GM12878 (cell line): Measurements from ENCODE around the gene SCRN2.

Experiments
- DPF2 ChIP-seq: fragments of 450-650 bp; IDR thresholded peaks from 2 replicates; pipeline ENCODE4 v1.6.1; 2017; ENCODE audit warnings: mild to moderate bottlenecking
- EZH2 ChIP-seq: IDR thresholded peaks from 2 replicates; pipeline ENCODE4 v1.6.1; 2012; ENCODE audit warnings: low read depth, mild to moderate bottlenecking, control low read depth, inconsistent platforms, low read length, borderline replicate concordance; ENCODE audit not compliant: control insufficient read depth
- MTA2 ChIP-seq: fragments of 450-650 bp; IDR thresholded peaks from 2 replicates; pipeline ENCODE4 v1.6.1; 2016; ENCODE audit warnings: low read depth, mild to moderate bottlenecking, moderate library complexity
- MYC ChIP-seq: IDR thresholded peaks from 2 replicates; pipeline ENCODE4 v1.6.1; 2011; ENCODE audit warnings: mild to moderate bottlenecking, low read length, moderate library complexity, inconsistent platforms; ENCODE audit not compliant: insufficient read depth, insufficient replicate concordance, insufficient read length, severe bottlenecking
- NFIC ChIP-seq: IDR thresholded peaks from 2 replicates; pipeline ENCODE4 v1.6.1; 2012; ENCODE audit warnings: low read depth, mild to moderate bottlenecking, inconsistent platforms, low read length, moderate library complexity
- PAX8 ChIP-seq: fragments of 450-650 bp; IDR thresholded peaks from 2 replicates; pipeline ENCODE4 v1.6.1; 2017; ENCODE audit warnings: mild to moderate bottlenecking, moderate library complexity
- POLR2AphosphoS5 ChIP-seq: IDR thresholded peaks from 2 replicates; pipeline ENCODE4 v1.6.1; 2011; ENCODE audit warnings: mild to moderate bottlenecking, low read length, inconsistent platforms
- RFX5 ChIP-seq: IDR thresholded peaks from 2 replicates; pipeline ENCODE4 v1.6.1; 2011; ENCODE audit warnings: low read depth, low read length, improper control_type of control experiment
- TAF1 ChIP-seq: IDR thresholded peaks from 2 replicates; pipeline ENCODE4 v1.6.1; 2011; ENCODE audit warnings: mild to moderate bottlenecking, low read depth, low read length, borderline replicate concordance
- YY1 ChIP-seq: IDR thresholded peaks from 2 replicates; pipeline ENCODE4 v1.6.1; 2011; ENCODE audit warnings: low read depth, mild to moderate bottlenecking, low read length
- ZNF274 ChIP-seq: IDR thresholded peaks from one replicate; pipeline ENCODE4 v1.8.0; 2011; ENCODE audit not compliant: insufficient read length, insufficient read depth
- TF ChIP-seq, protein P1 (sequence below), 3 experiments: IDR thresholded peaks in 2 of 3; conservative IDR thresholded peaks in 1 of 3; 2 replicates each; pipeline ENCODE4 v1.5.1; 2011; ENCODE audit warnings: low read depth in 3 of 3, low read length in 3 of 3, mild to moderate bottlenecking in 3 of 3, control low read depth in 2 of 3, moderate library complexity in 2 of 3, inconsistent platforms in 1 of 3, mixed read lengths in 1 of 3; ENCODE audit not compliant: control insufficient read depth in 2 of 3, insufficient read depth in 1 of 3; ENCODE audit errors: extremely low read depth in 1 of 3
- TF ChIP-seq, protein P2 (sequence below): fragments of 450-650 bp; formaldehyde crosslinking; IDR thresholded peaks from 2 replicates; pipeline ENCODE4 v1.4.0; 2022; ENCODE audit warnings: mild to moderate bottlenecking, moderate library complexity

DNA sequence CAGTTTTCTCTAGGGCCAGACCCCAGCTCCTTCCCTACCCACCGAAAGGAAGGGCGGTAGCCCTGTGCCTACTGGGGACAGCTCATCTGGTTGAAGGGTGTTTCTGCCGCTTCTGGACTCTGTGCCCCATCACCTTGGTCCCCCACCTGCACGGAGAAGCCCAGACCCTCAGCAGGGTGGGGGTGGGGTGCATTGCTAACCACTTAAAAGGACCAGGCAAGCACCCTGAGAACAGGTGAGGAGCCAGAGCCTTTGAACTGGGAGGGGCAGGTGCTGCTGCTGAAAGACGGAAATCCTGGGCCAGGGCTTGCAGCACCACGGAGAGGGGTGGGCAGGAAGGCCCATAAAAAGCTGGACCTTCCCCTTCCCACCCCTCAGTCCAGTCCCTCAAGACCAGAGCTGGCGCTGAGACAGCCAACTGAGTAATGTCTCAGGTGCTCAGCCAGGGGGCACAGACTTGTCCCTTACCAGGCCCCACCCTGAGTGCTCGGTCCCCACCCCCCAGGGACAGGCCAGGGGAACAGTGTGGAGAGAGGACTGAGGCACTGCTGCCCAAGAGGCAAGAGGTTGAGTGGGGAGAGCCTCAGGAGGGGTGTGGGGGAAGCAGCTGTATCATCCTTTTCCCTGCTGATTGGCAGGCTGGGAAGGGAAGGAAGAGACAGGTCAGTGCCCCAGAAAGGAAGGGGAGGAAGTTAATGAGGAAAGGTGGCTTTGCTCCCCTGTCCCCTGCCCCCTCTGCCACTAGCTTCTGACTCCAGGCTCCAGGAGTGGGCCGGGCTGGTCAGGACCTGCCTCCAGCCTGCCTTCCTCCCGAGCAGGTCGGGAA, 44.0 kb upstream of the SCRN2 start:
- TF ChIP-seq, protein P1, sequence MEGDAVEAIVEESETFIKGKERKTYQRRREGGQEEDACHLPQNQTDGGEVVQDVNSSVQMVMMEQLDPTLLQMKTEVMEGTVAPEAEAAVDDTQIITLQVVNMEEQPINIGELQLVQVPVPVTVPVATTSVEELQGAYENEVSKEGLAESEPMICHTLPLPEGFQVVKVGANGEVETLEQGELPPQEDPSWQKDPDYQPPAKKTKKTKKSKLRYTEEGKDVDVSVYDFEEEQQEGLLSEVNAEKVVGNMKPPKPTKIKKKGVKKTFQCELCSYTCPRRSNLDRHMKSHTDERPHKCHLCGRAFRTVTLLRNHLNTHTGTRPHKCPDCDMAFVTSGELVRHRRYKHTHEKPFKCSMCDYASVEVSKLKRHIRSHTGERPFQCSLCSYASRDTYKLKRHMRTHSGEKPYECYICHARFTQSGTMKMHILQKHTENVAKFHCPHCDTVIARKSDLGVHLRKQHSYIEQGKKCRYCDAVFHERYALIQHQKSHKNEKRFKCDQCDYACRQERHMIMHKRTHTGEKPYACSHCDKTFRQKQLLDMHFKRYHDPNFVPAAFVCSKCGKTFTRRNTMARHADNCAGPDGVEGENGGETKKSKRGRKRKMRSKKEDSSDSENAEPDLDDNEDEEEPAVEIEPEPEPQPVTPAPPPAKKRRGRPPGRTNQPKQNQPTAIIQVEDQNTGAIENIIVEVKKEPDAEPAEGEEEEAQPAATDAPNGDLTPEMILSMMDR (IDR thresholded peaks at IDR 0.05 in 2 of 3, conservative IDR thresholded peaks at IDR 0.05 in 1 of 3; ENCODE audit: control insufficient read depth in 2 of 3, extremely low read depth in 1 of 3, insufficient read depth in 1 of 3, low read depth in 3 of 3, low read length in 3 of 3), result no peak
- no peak for TF ChIP-seq POLR2AphosphoS5
- TF ChIP-seq MYC, result no peak
- no peak for TF ChIP-seq ZNF274
- TF ChIP-seq MTA2, result no peak
- no peak for TF ChIP-seq PAX8
- TF ChIP-seq RFX5, result no peak
- TF ChIP-seq YY1, result no peak
- TF ChIP-seq, protein P2, sequence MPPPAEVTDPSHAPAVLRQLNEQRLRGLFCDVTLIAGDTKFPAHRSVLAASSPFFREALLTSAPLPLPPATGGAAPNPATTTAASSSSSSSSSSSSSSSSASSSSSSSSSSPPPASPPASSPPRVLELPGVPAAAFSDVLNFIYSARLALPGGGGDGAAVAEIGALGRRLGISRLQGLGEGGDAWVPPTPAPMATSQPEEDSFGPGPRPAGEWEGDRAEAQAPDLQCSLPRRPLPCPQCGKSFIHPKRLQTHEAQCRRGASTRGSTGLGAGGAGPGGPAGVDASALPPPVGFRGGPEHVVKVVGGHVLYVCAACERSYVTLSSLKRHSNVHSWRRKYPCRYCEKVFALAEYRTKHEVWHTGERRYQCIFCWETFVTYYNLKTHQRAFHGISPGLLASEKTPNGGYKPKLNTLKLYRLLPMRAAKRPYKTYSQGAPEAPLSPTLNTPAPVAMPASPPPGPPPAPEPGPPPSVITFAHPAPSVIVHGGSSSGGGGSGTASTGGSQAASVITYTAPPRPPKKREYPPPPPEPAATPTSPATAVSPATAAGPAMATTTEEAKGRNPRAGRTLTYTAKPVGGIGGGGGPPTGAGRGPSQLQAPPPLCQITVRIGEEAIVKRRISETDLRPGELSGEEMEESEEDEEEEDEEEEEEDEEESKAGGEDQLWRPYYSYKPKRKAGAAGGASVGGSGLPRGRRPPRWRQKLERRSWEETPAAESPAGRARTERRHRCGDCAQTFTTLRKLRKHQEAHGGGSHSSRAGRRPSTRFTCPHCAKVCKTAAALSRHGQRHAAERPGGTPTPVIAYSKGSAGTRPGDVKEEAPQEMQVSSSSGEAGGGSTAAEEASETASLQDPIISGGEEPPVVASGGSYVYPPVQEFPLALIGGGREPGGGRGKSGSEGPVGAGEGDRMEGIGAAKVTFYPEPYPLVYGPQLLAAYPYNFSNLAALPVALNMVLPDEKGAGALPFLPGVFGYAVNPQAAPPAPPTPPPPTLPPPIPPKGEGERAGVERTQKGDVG (CRISPR knock-in tag), result no peak
- TF ChIP-seq TAF1, result no peak
- TF ChIP-seq NFIC, result no peak
- no peak for TF ChIP-seq DPF2
- TF ChIP-seq EZH2, result no peak
